NCI-H446 (cell line): Measurements from ENCODE around the gene IRGQ.
"Not testable (repeated sequence)": the region's sequence is repeated elsewhere in the genome, so short reads cannot be mapped to it uniquely, and the experiment has no call there.

Source experiments
- DNase-seq, 2 experiments: peaks; one replicate each; lab custom pipeline; 2025; lab: John Stamatoyannopoulos, UW

Gene IRGQ

GRCh38 chr19:43575156-43575950, 20.6 kb downstream of the IRGQ start, which contains the start of the genes PINLYP and XRCC1:
PINLYP (plus strand) TSS chr19:43575801; CDS start chr19:43577192, 1,391 bp downstream.
XRCC1 (minus strand) TSS chr19:43575527; CDS start chr19:43575458, 69 bp downstream.
- peak; percentile 97 to 99 for DNase-seq

DNA sequence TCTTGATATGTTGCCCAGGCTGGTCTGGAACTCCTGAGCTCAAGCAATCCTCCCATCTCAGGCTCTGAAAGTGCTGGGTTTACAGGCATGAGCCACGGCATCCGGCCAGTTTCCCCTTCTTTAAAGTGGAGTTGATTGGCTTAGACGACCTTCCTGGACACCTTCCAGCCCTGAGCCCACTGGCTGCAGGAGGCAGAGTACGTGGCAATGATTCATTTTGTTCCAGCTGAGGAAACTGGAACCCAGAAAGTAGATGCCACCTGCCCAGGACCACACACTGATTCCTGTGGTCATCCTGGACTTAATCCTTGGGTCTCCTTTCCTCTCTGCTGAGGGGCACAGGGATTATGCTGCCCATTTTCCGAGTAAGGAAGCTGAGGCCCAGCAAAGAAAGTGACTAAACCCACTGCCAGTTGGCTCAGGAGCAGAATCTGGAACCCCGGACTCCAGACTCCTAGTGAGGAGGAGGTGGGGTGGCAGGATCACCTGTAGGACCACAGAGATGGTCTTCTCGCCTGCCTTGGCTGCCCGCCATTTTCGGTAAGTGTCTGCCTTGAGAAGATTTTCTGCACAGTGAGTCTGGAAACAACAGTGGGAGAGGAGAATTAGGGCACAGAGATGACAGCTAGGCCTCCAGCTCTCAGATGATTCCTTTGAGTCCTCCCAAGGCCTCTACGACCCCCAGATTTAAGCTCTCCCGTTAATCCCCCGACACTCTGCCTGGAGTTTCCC, 21.3 kb downstream of the IRGQ start:
- no peak for DNase-seq

DNA sequence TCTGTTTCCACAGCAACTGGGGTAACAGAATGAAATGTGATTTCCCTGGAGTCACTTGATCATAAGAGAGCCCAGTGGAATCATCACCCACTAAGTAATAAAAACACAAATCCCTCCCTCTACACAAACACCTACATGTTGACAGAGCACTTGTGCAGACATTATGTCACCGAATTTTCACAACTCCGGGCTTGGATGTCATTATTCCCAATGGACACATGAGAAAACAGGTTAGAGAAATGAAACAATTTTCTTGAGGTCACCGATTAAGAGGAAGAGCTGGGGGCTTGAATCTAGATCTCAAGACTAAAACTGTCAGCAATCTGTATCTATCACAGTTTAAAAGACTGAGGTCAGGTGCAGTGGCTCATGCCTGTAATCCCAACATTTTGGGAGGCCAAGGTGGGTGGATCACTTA, 23.8 kb downstream of the IRGQ start:
- DNase-seq: no peak

DNA sequence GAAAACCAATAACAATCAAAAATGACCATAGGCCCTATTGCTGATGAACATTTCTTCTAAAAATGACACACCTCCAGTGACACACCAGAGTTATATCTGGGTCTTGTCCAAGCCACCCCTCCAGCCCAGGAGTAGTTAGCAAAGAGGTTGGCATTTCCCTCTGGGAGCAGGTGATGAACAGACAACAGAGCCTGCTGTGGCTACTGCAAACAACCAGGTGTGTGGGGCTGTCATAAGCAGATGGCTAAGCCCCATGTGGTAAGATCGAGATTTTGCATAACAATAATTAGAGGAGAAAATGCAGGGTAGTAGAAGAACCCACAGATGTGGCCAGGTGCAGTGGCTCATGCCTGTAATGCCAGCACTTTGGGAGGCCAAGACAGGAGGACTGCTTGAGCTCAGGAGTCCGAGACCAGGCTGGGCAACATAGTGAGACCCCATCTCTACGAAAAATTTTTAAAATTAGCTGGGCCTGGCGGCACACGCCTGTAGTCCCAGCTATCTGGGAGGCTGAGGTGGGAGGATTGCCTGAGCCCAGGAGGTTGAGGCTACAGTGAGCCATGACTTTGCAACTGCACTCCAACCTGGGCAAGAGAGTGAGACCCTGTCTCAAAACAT, 25.7 kb downstream of the IRGQ start:
- DNase-seq: no peak

GRCh38 chr19:43569657-43570056, 26.3 kb downstream of the IRGQ start:
- DNase-seq: no peak

DNA sequence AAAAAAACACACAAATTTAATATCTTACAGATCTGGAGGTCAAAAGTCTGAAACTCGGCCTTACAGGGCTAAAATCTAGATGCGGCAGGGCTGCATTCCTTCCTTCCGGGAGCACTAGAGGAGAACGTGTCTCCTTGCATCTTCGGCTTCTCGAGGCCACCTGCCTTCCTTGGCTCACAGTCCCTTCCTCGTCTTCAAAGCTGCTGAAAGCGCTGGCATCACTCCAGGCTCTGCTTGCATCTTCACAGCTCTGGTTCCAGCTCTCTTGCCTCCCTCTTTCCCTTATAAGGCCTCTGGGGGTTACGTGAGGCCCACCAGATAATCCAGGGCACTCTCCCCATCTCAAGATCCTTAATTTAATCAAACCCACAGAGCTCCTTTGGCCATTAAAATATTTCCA, 31.1 kb downstream of the IRGQ start:
- peak; percentile 24 to 79 for DNase-seq

GRCh38 chr19:43563816-43564457, 32.0 kb downstream of the IRGQ start:
- peak in 1 of 2 experiments; percentile 44 for DNase-seq

- DNase-seq: peak; percentile 26 to 78
Observed at GRCh38 chr19:43562698-43563241, 33.2 kb downstream of the IRGQ start.

DNA sequence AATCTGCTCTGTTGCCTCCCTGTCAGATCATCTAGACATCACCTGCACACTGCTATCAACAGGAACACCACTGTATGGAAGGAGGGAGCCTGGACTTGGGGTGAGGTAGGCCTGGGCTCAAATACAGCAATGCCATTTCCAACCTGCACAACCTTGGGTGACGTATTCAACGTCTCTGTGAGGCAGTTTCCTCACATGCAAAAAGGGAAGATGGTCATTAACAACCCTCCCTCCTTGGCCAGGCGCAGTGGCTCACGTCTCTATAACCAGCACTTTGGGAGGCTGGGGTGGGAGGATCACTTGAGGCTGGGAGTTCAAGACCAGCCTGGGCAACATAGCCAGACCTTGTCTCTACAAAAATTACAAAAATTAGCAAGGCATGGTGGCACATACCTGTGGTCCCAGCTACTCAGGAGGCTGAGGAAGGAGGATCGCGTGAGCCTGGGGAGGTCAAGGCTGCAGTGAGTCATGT, 33.7 kb downstream of the IRGQ start:
- DNase-seq: no peak

DNA sequence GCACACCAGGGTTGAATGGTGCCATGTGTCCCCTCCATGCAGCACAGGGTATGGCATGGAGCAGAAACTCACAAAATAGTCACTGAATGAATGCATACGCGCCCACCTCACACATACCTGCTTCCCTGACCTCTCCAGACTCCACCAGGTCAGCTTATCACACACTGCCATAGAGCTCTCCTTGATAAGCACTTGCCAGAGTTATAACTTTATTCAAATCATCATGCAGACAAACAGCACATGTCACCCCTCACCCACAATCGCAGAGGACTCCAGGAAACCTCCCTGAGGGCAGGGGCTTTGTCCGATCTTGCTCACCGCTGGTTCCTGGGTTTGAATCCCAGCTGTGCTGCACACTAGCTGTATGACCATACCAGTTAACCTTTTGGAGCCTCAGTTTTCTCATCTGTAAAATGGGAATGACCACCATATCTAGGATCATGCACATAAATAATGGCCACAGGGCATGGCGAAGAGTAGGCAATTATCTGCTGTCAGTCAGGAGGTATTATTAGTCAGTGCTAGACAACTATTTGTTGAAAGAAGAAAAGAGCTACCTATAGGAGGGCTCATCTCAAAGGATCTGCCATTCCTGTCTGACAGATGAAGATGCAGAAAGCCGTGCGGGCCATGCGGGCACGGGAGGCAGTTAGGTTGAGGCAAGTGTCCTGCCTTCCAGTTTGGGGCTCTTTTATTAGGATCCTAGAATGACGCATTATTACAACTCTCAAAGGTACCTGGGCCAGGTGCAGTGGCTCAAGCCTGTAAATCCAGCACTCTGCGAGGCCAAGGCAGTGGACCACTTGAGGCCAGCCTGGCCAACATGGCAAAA, 34.6 kb downstream of the IRGQ start:
- DNase-seq: no peak

DNA sequence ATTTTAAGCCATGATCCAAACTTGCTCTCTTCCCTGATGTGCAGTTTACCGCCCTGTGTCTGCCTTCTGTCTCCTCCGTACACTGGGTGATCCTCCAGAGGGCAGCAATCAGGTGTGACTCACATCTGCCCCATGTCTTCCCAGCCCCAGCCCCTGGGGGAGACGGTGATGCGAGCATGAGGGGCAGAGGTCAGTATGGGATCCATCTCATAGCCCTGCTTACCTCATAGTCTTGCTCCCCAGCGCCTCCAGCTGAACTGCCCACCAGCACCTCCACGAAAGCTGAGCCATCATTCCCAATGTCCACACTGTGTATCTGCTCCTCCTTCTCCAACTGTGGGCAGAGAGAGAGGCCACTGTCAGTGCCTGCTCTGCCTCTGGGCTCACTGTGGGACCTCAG, 35.2 kb downstream of the IRGQ start:
- DNase-seq: no peak

DNA sequence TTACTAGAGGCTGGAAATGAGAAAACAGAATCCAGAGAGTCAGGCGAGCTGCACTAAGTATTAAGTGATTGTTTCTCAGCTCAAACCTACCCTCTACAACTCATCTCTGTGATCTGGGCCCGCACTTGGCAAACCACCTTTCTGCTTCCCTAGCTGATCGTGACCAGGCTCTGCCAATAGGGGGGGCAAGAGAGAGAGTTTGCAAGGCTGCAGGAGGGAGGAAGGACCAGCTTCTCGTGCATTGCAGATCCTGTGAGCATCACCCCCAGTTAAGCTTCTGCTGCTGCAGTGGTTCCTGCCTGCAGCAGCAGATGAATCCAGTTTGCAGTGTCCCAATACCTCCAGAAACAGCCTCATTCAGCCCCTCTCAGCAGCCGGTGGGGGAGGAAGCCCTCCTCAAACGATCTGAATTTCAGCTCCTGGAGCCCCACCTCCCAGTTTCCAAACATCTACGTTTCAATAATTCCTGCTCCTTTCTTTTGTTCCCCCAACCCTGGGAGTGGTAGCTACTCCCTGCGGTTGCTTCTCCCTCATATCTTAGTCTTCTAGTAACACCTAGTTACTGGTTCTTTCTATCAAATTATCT, 40.7 kb downstream of the IRGQ start:
- DNase-seq: peak; percentile 33 to 65

DNA sequence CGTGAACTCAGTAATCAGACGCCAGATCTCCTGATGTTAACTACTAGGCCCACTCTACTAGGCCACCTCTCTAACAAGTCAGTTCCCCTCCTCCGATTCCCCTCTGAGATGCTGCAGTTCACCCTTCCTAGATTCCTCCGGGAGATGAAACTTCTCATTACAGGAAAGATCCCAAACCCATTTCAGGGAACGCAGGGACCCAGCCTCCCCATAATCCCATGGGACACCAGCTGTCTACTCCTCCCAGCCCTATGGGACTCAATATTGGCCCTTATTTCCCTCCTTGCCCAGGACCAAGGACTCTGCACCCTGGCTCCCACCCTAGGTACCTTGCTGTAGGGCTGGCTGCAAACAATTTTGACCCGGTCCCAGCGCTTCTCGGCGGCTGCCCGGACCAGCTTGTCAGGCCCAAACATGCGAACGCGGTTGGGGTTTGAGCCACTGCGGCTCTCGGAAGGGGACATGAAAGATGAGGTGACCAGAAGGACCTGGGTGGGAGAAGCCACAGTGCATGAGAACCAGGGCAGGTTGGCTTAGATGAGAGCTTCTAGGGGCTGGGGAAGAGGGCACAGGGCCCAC, 41.5 kb downstream of the IRGQ start:
- DNase-seq: no peak

DNA sequence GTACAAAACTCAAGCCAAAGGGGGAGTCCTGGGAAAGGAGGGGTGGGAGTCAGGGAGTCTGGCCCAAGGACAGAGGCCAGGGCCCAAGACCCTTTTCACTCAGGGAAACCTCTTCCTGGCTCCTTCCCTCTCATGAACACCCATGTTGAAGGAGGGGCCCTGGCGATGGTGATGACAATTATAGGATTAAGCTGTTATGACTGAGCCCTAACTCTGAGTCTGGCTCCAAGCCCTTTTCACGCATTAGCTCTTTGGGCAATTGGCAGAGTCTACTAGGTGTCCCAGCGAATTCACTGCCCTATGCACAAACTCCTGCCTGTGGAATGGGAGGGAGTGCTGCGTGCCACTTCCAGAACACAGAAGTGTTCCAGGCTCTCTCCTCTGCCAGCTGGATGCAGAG, 42.3 kb downstream of the IRGQ start:
- DNase-seq: no peak

- DNase-seq: no peak
Observed at GRCh38 chr19:43552616-43553015, 43.3 kb downstream of the IRGQ start.

- no peak for DNase-seq
Observed at GRCh38 chr19:43552198-43552450, 43.8 kb downstream of the IRGQ start.

- DNase-seq: no peak
Observed at GRCh38 chr19:43551399-43552197, 44.3 kb downstream of the IRGQ start.

DNA sequence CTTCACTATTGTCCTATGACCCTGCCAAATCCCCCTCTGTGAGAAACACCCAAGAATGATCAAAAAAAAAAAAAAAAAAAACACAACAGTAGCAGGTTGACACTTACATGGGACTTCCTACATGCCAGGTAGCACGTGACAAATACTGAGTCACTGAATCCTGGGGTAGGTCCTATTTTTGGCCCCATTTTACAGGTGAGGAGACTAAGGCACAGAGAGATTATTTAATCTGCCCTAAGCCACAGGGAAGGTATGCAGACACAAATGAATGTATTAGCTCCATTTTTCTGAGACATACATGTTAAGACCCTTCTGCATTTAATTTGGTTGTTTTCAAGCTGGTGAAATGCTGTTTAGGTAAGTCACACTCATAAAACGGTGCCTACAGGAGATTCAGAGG, 47.2 kb downstream of the IRGQ start:
- DNase-seq: no peak

- DNase-seq: not testable (repeated sequence)
Observed at GRCh38 chr19:43547926-43548325, 48.0 kb downstream of the IRGQ start.

DNA sequence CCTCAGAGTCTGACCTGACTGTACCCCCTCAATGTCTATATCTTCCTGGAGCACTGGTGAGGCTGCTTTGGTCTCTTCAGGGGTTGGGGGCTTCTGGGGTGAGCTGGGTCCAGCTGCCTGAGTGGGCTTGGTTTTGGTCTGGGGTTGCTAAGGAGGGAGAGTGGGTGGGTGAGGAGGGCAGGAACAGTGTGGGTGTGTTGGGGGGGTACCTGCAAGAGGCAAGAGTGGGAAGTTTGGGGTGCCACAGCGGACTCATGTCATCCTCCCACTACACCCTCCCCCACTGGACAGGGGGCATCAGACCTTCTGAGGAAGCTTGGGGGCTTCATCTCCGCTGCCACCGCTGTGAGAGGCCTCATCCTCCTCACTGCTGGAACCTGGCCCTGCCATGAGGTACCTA, 49.4 kb downstream of the IRGQ start:
- DNase-seq: no peak
